ENCODE results near the gene PTPRG.

The PTPRG gene

GRCh38 chr3:62142331-62143085 lies 581.1 kb downstream of the PTPRG start:
- DNase-seq, result no peak

GRCh38 chr3:62143843-62144450 lies 582.6 kb downstream of the PTPRG start:
- no peak for DNase-seq

- no peak for DNase-seq
Observed at GRCh38 chr3:62144482-62144881, 583.1 kb downstream of the PTPRG start.

- DNase-seq, result no peak
Observed at GRCh38 chr3:62145086-62145757, 583.9 kb downstream of the PTPRG start.

DNA sequence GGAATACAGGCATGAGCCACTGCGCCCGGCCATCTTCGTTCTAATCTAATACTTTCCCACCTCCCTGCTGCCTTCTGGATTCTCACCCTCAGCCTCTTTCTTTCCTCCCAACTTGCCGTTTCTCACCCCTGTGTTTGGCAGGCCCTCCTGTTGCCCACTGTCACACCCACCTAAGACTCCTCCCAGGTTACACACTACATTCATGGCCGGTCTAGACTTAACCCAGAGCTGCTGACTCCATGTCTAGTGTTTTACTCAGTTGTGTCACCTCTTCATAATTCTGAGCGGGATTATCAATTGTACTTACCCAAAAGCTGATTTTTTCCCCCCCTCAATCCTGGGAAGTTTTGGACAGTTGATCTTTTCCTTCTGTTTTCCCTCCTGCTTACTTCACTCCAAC lies 588.2 kb downstream of the PTPRG start:
- no peak for DNase-seq

DNA sequence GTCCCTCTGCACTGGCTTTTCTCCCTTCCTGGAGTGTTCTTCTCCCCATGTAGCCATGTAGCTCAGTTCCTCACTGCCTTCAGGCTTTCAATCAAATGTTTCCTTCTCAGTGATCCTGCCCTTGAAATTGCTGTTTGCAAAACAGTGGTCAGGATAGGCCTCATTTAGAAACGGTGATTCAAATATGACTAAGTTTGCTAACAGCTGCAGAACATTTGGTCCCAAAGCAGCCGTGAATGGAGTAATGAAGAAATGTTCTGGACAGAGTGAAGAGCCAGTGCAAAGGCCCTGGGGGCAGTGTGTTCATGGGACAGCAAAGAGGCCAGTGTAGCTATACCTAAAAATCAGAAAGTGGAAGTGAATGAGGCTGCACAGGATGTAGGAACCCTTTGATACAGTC lies 588.6 kb downstream of the PTPRG start:
- DNase-seq, result no peak

DNA sequence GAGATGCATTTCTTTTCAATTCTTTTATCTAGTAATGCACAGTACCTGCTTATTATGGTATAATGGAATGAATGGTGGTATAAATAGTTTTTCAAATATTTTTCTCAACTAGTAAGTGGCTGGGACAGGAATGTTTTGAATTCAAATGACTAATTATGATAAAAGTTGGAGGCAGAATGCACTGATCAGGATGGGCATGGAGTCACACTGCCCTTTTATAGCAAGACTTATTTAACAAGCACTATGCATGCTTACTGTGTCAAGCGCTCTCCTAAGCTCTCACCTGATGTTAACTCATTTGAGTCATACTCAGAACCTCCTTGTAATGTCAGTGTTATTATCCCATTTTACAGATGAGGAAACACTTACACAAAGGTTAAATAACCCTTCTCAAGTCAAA lies 590.2 kb downstream of the PTPRG start:
- no peak for DNase-seq

DNA sequence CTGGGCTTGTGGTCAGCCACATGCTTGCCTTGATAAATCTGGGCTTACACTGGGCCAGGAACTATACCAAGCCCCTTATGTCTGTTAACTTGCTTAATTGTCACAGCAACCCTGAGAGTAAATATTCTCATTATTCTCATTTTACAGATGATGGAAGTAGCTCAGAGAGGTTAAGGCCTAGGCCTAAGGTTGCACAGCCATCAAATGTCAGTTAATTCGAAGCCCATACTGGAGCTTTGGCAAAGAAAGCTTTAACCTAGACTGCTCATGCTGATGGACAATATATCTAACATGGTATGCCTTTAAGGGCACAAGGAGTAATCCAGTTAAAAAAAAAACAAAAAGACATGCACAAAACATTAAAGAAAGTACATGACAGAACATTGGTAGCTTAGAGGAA lies 591.9 kb downstream of the PTPRG start:
- no peak for DNase-seq

DNA sequence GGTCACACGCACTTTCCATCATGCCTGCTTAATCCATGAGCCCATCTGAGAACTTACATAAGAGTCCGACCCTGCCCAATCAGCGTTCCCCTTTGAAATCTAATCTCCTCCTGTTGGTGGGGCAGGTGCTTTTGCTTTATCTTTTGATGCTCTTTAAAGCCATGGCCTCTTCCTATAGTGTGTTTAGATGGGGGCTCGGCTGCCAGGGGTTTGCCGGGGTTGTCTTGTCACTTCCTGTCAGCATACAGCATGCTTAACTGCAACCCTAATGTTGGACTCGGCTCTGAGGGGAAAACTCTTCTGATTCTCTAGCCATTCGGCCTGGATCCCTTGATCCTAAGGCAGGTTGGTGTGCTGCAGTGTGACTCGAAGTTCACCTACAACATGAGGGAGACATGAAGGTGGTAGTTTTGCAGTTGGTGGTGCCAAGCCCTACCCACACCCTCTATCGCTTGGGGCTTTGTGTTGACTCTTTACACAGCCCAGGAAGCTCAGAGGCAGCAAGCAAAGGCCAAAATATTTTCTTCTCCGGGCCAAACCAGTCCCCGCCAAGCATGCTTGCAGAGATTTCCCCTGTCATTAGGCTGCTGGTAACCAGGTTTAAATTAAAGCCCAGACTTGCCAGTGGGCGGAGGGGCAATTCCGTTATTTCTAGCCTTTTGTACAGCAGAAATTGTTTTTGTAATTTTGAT lies 593.2 kb downstream of the PTPRG start:
- no peak for DNase-seq

- DNase-seq, result no peak
Observed at GRCh38 chr3:62159056-62159708, 597.8 kb downstream of the PTPRG start.

GRCh38 chr3:62159709-62160092 lies 598.3 kb downstream of the PTPRG start:
- no peak for DNase-seq

- no peak for DNase-seq
Observed at GRCh38 chr3:62161371-62161770, 600.0 kb downstream of the PTPRG start.

- no peak for DNase-seq
Observed at GRCh38 chr3:62164196-62164595, 602.8 kb downstream of the PTPRG start.

DNA sequence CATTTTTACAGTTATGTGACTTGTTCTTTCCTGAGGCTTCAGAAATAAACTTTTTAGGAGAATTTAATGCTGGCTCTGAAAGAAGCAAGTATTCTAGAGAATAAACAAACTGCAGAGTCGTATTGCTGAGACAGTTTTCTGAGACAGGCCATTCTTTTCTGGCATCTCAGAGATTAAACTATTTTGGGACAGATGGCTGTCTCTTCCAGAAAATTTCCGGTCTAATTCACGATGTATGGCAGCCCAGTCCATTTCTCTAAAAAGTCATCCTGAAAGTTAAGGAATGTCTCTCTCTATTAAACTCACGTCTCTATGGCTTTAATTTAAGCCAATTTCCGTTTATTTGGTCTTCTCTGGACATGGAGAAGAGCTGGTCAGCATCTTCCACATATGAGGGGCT lies 603.4 kb downstream of the PTPRG start:
- no peak for DNase-seq

DNA sequence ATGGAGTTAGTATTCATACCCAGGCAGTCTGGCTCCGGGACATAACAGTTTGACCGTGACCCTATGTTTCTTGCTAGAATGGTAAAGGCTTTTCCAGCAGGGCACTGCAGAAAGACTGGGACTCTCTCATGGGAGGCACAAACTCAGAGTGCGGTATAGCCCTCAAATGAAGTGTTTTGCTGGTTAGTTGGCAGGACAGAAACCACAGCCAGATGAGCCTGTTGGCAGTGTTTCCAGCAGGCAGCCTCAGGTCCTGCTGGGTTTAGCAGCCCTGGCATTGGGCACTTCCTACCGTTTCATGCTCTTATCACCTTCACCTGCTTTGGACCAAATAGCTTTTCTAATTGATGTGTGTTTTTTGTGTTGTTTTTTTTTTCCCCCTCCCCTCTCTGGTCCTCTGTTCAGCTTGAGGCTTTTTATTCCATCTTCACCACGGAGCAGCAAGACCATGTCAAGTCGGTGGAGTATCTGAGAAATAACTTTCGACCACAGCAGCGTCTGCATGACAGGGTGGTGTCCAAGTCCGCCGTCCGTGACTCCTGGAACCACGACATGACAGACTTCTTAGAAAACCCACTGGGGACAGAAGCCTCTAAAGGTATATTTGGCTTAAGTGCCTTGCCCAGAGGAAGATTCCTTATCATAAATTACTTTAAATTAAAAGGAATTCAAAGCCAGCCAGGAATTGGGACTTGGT lies 606.3 kb downstream of the PTPRG start:
- no peak for DNase-seq

DNA sequence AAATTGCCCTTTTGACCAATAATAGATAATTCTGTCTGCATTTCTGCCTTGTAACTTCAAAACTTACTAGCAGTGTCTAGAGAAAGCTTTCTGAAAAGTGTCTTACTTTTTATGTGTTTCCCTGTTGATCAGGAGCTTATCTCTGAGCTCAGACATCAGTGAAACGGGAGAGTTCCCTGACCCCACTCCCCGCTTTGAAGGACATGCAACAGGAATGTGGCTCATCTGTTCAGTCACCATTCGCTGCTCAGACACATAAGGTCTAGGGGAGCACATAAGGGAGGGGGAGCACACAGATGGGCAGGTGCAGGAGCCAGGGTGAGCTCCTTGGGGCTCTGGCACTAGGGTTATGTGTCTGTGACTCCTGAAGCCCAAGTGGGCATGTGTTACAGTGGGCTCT lies 607.0 kb downstream of the PTPRG start:
- no peak for DNase-seq

GRCh38 chr3:62169906-62170660 lies 608.7 kb downstream of the PTPRG start:
- no peak for DNase-seq

- DNase-seq, result no peak
Observed at GRCh38 chr3:62171789-62172188, 610.4 kb downstream of the PTPRG start.

GRCh38 chr3:62172199-62172598 lies 610.8 kb downstream of the PTPRG start:
- DNase-seq, result no peak

GRCh38 chr3:62173939-62174515 lies 612.7 kb downstream of the PTPRG start:
- DNase-seq, result no peak

DNA sequence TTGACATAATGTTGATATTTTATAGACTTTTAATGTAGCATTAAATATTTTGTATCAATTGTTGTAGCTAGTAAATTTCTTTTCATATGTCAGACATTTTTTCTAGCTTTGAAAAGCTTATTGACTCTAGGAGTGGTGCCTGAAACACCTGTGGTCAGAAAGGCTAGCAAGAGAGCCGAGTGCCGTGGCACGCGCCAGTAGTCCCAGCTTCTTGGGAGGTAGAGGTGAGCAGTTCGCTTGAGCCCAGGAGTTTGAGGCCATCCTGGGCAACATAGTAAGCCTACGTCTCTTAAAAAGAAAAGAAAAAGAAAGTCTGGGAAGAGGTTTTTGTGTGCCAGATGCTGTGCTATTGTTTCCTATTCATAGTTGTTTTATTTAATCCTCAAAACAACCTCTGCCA lies 613.8 kb downstream of the PTPRG start:
- DNase-seq, result no peak

Data from CD4-positive, alpha-beta T cell treated with Interleukin-4 for 4 hours (primary cell).